ENCODE results near the gene GPC4. TPM values are rescaled to one million over a fixed set of nuclear protein-coding genes. Genes with fewer than 3 reads are reported as not detected.
A peak's percentile ranks its signal among the peaks of the same experiment; 100 is the strongest.

GPC4 gene
- total RNA-seq (2022), result 21.8 and 26.2 TPM in 2 replicates
- percentile 59 among the genes with signal in this experiment for Bru-seq, nascent RNA
- percentile 64 among the genes with signal in this experiment for BruChase-seq, experiment 1, labeled RNA remaining after a 6-hour chase
- BruChase-seq, experiment 2, labeled RNA remaining after a 2-hour chase, result percentile 52 among the genes with signal in this experiment
- long read RNA-seq, full-length matches to known transcripts, result 26 of 28 reads
- long read RNA-seq, partial matches to known transcripts, result 0 of 28 reads
- long read RNA-seq, other reads (novel, unspliced or antisense), result 2 of 28 reads

DNA sequence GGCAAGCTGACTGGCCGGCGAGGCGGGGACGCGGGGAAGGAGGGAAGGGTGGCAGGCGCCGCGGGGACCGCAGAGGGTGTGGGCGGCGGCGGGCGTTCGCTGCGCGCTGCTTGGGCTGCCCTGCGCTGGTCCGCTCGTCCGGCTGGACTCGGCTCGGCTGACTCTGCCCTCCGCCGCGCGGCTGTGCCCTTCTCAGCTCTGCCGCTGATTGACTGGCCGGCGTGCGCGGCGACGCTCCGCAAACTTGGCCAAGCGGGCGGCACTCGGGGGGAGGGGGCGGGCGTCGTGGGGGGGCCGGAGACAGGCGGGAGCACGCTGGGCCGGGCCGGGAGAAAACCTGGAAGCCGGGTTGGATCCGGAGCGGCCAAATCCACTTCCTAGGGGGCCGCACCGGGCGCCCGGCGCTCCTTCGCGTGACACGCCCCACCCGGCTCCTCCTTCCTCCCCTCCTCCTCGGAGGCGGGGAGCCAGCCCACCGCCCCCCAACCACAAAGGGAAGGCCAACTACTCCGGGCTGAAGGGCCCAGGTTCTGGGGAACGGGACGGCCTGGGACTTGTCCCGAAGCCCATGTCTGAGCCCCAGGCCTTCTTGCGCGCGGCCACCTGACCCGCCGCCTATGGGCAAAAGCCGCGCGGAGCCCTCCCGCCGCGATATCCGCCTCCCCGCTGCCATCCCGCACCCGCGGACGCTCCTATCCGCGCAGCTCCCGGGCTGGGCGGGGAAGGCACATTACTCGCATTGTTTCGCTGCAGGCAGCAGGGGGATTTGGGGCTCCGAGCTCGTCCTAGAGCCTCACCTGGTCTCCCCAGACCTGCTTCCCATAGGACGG is at the start of gene GPC4:
GPC4 (minus strand) TSS at position 214 of the 830 bp plus-strand sequence. CDS start 524 bp downstream, outside the sequence.
- CTCF ChIA-PET, result interaction anchor here (0.6 to 1.5 kb wide), 3 partner anchors 81 to 254 kb away, joined by 3 to 6 read pairs (median 4); no protein-coding TSS in a partner anchor
- TF ChIP-seq, protein P1, sequence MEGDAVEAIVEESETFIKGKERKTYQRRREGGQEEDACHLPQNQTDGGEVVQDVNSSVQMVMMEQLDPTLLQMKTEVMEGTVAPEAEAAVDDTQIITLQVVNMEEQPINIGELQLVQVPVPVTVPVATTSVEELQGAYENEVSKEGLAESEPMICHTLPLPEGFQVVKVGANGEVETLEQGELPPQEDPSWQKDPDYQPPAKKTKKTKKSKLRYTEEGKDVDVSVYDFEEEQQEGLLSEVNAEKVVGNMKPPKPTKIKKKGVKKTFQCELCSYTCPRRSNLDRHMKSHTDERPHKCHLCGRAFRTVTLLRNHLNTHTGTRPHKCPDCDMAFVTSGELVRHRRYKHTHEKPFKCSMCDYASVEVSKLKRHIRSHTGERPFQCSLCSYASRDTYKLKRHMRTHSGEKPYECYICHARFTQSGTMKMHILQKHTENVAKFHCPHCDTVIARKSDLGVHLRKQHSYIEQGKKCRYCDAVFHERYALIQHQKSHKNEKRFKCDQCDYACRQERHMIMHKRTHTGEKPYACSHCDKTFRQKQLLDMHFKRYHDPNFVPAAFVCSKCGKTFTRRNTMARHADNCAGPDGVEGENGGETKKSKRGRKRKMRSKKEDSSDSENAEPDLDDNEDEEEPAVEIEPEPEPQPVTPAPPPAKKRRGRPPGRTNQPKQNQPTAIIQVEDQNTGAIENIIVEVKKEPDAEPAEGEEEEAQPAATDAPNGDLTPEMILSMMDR (IDR thresholded peaks at IDR 0.05; ENCODE audit: unreplicated experiment), result no peak

DNA sequence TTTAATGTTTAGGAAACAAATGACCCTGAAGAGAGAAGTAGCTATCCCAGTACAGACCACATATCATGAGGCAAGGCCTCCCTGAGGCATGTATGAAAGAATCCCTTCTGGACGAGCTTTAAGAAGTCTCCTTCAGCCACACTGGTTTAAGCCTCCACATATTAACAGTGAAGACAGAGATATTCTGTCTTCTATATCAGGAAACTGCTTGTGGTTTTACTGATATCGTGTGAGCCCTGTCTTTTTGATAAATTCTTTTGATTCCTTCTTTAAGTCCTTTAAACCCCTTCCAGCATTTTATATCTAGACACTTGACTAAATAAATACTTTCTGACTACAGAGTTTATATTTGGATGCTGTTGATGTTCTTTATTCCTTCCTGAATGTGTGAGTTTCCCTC is 45.9 kb upstream of the GPC4 start:
- TF ChIP-seq, protein P1 (IDR thresholded peaks at IDR 0.05; ENCODE audit: unreplicated experiment), result no peak
- intact Hi-C loops (cut with micrococcal nuclease; ENCODE audit: unreplicated experiment), result no loop called here
- BruUV-seq (replicated peaks), result no TSS peak
- Mint-ChIP-seq H3K4me3 (ENCODE audit: low read depth, unreplicated experiment) (no peak overlapping the region), H3K27ac (ENCODE audit: unreplicated experiment) (no peak overlapping the region), H3K9me3 (ENCODE audit: low read depth, unreplicated experiment) (no peaks in the 10 kb centered on the region), H3K36me3 (ENCODE audit: insufficient read depth, unreplicated experiment) (no peaks in the 10 kb centered on the region), H3K4me1 (ENCODE audit: low read depth, unreplicated experiment) (no peaks in the 10 kb centered on the region), H3K27me3 (ENCODE audit: unreplicated experiment) (no peaks in the 10 kb centered on the region)
- CTCF ChIA-PET, result no interaction called here
- no peak for DNase-seq

More for the DNA sequence above, at the start of gene GPC4:
- peak; percentile 82 for DNase-seq
- H3K4me3 Mint-ChIP-seq (ENCODE audit: low read depth, unreplicated experiment), result peak within 1 kb of the TSS; percentile 99
- intact Hi-C loops (cut with micrococcal nuclease; ENCODE audit: unreplicated experiment), result loop anchor here (1.0 kb wide), 1 partner anchor 30 kb away; no protein-coding TSS in a partner anchor
- no TSS peak for BruUV-seq (replicated peaks)
- peaks cover 29% of the 10 kb centered on the region for H3K36me3 Mint-ChIP-seq (ENCODE audit: insufficient read depth, unreplicated experiment)
- H3K27me3 Mint-ChIP-seq (ENCODE audit: unreplicated experiment), result no peaks in the 10 kb centered on the region
- no peaks in the 10 kb centered on the region for H3K9me3 Mint-ChIP-seq (ENCODE audit: low read depth, unreplicated experiment)
- peak within 1 kb of the TSS; percentile 75 for H3K27ac Mint-ChIP-seq (ENCODE audit: unreplicated experiment)
- H3K4me1 Mint-ChIP-seq (ENCODE audit: low read depth, unreplicated experiment), result no peaks in the 10 kb centered on the region

GRCh38 chrX:133454924-133455323 is 39.6 kb upstream of the GPC4 start:
- Mint-ChIP-seq H3K36me3 (ENCODE audit: insufficient read depth, unreplicated experiment) (no peaks in the 10 kb centered on the region), H3K27me3 (ENCODE audit: unreplicated experiment) (no peaks in the 10 kb centered on the region), H3K4me3 (ENCODE audit: low read depth, unreplicated experiment) (no peak overlapping the region), H3K9me3 (ENCODE audit: low read depth, unreplicated experiment) (no peaks in the 10 kb centered on the region), H3K27ac (ENCODE audit: unreplicated experiment) (no peak overlapping the region), H3K4me1 (ENCODE audit: low read depth, unreplicated experiment) (no peaks in the 10 kb centered on the region)
- intact Hi-C loops (cut with micrococcal nuclease; ENCODE audit: unreplicated experiment), result no loop called here
- no peak for DNase-seq
- TF ChIP-seq, protein P1 (IDR thresholded peaks at IDR 0.05; ENCODE audit: unreplicated experiment), result no peak
- CTCF ChIA-PET, result no interaction called here
- BruUV-seq (replicated peaks), result no TSS peak

- H3K27ac Mint-ChIP-seq (ENCODE audit: unreplicated experiment), result no peak overlapping the region
- no TSS peak for BruUV-seq (replicated peaks)
- H3K36me3 Mint-ChIP-seq (ENCODE audit: insufficient read depth, unreplicated experiment), result no peaks in the 10 kb centered on the region
- no peaks in the 10 kb centered on the region for H3K4me1 Mint-ChIP-seq (ENCODE audit: low read depth, unreplicated experiment)
- DNase-seq, result no peak
- intact Hi-C loops (cut with micrococcal nuclease; ENCODE audit: unreplicated experiment), result no loop called here
- TF ChIP-seq, protein P1 (IDR thresholded peaks at IDR 0.05; ENCODE audit: unreplicated experiment), result no peak
- H3K4me3 Mint-ChIP-seq (ENCODE audit: low read depth, unreplicated experiment), result no peak overlapping the region
- no peaks in the 10 kb centered on the region for H3K9me3 Mint-ChIP-seq (ENCODE audit: low read depth, unreplicated experiment)
- no peaks in the 10 kb centered on the region for H3K27me3 Mint-ChIP-seq (ENCODE audit: unreplicated experiment)
- CTCF ChIA-PET, result no interaction called here
Observed at GRCh38 chrX:133454491-133454914, 39.2 kb upstream of the GPC4 start.

Measured in Calu3 (cell line).